A673 (cell line): ENCODE results near the gene CFAP221. TPM values are rescaled to one million over a fixed set of nuclear protein-coding genes. Genes with fewer than 3 reads are reported as not detected.

Experiments
- BruUV-seq: library from RNA; stranded (reverse); fragments of 400-500 nt; replicated peaks from 2 replicates; lab custom pipeline; 2021; lab: Mats Ljungman, UMichigan
- CTCF ChIA-PET: fragments of 300-600 bp; sonication (Branson Sonifier 250); formaldehyde crosslinking; loops from one replicate; lab custom pipeline; 2022; ENCODE audit warnings: antibody characterized with exemption; lab: Charles Lee
- POLR2A ChIA-PET: fragments of 300-600 bp; sonication (Branson Sonifier 250); formaldehyde crosslinking; loops from one replicate; lab custom pipeline; 2022; ENCODE audit warnings: antibody characterized with exemption; ENCODE audit not compliant: low non-redundant PET; lab: Charles Lee
- DNase-seq: peaks from one replicate; pipeline ENCODE4 v3.0.0-alpha.2; 2015; ENCODE audit warnings: low spot score
- H3K27ac ChIP-seq: fragments of 200-600 bp; sonication (generic); 2 replicates; pipeline ENCODE4 v1.5.1; 2016; ENCODE audit warnings: mixed run types, low read depth, mild to moderate bottlenecking, mixed read lengths, antibody characterized with exemption, low read length; ENCODE audit not compliant: poor library complexity, severe bottlenecking
- H3K27me3 ChIP-seq: fragments of 200-600 bp; sonication (generic); replicated peaks from 2 replicates; pipeline ENCODE4 v1.6.1; 2017; ENCODE audit warnings: mixed run types, low read depth, mild to moderate bottlenecking, mixed read lengths, antibody characterized with exemption, low read length; ENCODE audit not compliant: insufficient read depth, poor library complexity
- H3K36me3 ChIP-seq: fragments of 200-600 bp; sonication (generic); 2 replicates; pipeline ENCODE4 v1.6.1; 2016; ENCODE audit warnings: mixed run types, mild to moderate bottlenecking, mixed read lengths, antibody characterized with exemption, low read length; ENCODE audit not compliant: insufficient read depth, poor library complexity, severe bottlenecking
- H3K4me1 ChIP-seq: fragments of 200-600 bp; sonication (generic); 2 replicates; pipeline ENCODE4 v1.6.1; 2017; ENCODE audit warnings: mixed run types, mild to moderate bottlenecking, mixed read lengths, antibody characterized with exemption, low read length; ENCODE audit not compliant: insufficient read depth, poor library complexity, severe bottlenecking
- H3K4me3 ChIP-seq: fragments of 200-600 bp; sonication (generic); 2 replicates; pipeline ENCODE4 v1.5.1; 2016; ENCODE audit warnings: low read depth, mixed run types, mild to moderate bottlenecking, mixed read lengths, low read length; ENCODE audit not compliant: poor library complexity, severe bottlenecking
- H3K9me3 ChIP-seq: fragments of 200-600 bp; sonication (generic); 2 replicates; pipeline ENCODE4 v1.6.1; 2016; ENCODE audit warnings: mixed run types, low read depth, mild to moderate bottlenecking, mixed read lengths, antibody characterized with exemption, low read length; ENCODE audit not compliant: poor library complexity, severe bottlenecking
- CTCF ChIP-seq: fragments of 300-800, 200-600 bp; sonication (generic); conservative IDR thresholded peaks from 2 replicates; pipeline ENCODE4 v1.5.1; 2017; ENCODE audit warnings: low read depth, mild to moderate bottlenecking, antibody characterized with exemption, low read length, moderate library complexity, mixed read lengths
- EZH2 ChIP-seq: fragments of 200-600 bp; sonication (generic); IDR thresholded peaks from 2 replicates; pipeline ENCODE4 v1.6.1; 2017; ENCODE audit warnings: borderline replicate concordance, low read depth, mild to moderate bottlenecking, mixed read lengths, antibody characterized with exemption, low read length; ENCODE audit not compliant: poor library complexity, severe bottlenecking
- intact Hi-C: fragments of 100-400 bp; cut with micrococcal nuclease; formaldehyde crosslinking; loops from one replicate; pipeline ENCODE4 v1.10.0; 2022; ENCODE audit not compliant: unreplicated experiment
- total RNA-seq: library from RNA; stranded (reverse); gene quantifications from 2 replicates; pipeline ENCODE4 v1.2.3, GENCODE V29; 2021

CFAP221 gene
- total RNA-seq, 1 experiment from 2014 or later = 1.5 TPM

GRCh38 chr2:119590873-119591272 is 46.6 kb downstream of the CFAP221 start:
- no TSS peak for BruUV-seq
- Histone ChIP-seq H3K27me3 (no peaks in the 10 kb centered on the region), H3K4me3 (no peak overlapping the region), H3K9me3 (no peaks in the 10 kb centered on the region), H3K27ac (no peak overlapping the region), H3K4me1 (peaks cover 5% of the 10 kb centered on the region), H3K36me3 (no peaks in the 10 kb centered on the region)
- ChIA-PET CTCF (no interaction called here), POLR2A (no interaction called here)
- DNase-seq = no peak
- no peak for TF ChIP-seq EZH2
- TF ChIP-seq CTCF = no peak
- intact Hi-C loops = no loop called here

DNA sequence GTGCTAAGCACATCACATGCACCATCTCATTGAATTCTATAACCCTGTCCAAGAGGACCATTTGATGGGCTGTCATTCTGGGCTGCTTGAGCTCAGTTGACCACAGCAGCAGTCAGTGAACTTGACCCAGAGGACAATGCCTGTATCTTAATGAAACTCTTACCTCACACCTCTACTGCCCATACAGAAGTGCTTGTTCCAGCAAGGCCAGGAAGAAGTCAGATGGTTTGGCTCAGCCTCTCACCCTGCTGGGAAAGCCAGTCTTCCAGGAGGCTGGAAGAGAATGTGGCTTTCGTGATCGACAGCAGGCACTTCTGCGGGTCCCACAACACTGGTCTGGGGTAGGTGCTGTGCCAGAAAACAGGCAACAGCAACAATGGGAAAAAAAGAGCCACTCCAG is 47.3 kb downstream of the CFAP221 start:
- intact Hi-C loops = no loop called here
- Histone ChIP-seq H3K9me3 (no peaks in the 10 kb centered on the region), H3K36me3 (no peaks in the 10 kb centered on the region), H3K27ac (no peak overlapping the region), H3K27me3 (no peaks in the 10 kb centered on the region), H3K4me3 (no peak overlapping the region), H3K4me1 (peaks cover under 1% of the 10 kb centered on the region)
- CTCF ChIA-PET = no interaction called here
- BruUV-seq = no TSS peak
- POLR2A ChIA-PET = no interaction called here
- TF ChIP-seq CTCF = no peak
- TF ChIP-seq EZH2 = no peak
- DNase-seq = no peak

GRCh38 chr2:119592436-119592835 is 48.2 kb downstream of the CFAP221 start:
- Histone ChIP-seq H3K36me3 (no peaks in the 10 kb centered on the region), H3K9me3 (no peaks in the 10 kb centered on the region), H3K27ac (no peak overlapping the region), H3K4me1 (no peaks in the 10 kb centered on the region), H3K4me3 (no peak overlapping the region), H3K27me3 (no peaks in the 10 kb centered on the region)
- BruUV-seq = no TSS peak
- ChIA-PET CTCF (no interaction called here), POLR2A (no interaction called here)
- TF ChIP-seq EZH2 (no peak), CTCF (peak; percentile 27; the same call in 1 of the 2 replicates)
- intact Hi-C loops = no loop called here
- no peak for DNase-seq
